HG03064 (cell line): Measurements from ENCODE around the gene KMT5C.

Source experiments
- ATAC-seq: cut with Tn5 transposase; IDR thresholded peaks from one replicate; pipeline ENCODE4 v1.9.1; 2021; ENCODE audit warnings: low read depth; ENCODE audit not compliant: unreplicated experiment

KMT5C gene

DNA sequence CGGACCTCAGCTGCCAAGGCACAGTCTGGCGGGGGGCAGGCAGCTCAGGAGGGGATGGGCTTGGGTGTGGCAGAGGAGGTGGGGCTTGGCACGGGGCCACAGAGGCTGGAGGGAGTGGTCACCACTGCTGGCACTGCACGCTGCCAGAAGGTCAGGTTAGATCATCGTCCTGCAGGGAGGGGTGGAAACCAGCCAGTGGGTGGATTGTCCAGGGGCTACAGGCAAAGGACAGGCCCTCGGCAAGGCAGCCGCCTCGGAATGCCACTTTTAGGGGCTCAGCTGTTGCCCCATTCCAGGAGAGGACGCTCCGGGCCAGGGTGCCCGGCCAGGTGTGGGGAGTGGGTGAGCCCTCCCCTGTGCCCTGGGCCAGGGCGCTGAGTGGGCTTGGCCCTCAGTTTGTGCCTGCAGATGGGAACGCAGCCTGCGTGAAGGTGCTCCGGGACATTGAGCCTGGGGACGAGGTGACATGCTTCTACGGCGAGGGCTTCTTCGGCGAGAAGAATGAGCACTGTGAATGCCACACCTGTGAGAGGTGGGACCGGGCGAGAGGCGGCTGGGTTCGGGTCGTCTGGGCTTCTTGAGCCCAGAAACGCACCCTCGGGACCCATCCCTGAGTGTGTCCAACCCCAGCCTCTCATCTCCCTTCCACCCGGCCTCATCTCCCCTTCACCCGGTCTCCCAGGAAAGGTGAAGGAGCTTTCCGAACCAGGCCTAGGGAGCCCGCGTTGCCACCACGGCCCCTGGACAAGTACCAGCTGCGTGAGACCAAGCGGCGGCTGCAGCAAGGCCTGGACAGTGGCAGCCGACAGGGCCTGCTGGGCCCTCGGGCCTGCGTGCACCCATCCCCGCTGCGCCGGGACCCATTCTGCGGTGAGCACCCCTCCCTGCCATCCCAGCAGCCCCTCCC is 6.4 kb downstream of the KMT5C start:
- no peak for ATAC-seq

DNA sequence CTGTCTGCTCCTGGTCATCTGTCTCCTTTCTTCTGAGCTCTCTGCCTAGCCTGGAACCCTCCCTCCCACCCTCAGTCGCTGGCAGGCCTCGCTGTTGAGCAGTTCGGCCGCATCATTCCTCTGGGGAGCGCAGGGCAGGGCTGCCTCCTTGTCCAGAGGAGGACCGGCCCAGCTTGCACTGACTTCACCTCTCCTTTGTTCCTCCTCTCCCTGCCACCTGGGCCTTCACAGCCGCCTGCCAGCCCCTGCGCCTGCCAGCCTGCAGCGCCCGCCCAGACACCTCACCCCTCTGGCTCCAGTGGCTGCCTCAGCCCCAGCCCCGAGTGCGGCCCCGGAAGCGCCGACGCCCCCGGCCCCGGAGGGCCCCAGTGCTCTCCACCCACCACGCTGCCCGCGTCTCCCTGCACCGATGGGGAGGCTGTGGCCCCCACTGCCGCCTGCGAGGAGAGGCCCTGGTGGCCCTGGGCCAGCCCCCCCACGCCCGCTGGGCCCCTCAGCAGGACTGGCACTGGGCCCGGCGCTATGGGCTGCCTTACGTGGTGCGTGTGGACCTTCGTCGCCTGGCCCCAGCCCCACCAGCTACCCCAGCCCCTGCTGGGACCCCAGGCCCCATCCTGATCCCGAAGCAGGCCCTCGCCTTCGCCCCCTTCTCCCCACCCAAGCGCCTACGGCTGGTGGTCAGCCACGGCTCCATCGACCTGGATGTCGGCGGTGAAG is 7.2 kb downstream of the KMT5C start:
- no peak for ATAC-seq

DNA sequence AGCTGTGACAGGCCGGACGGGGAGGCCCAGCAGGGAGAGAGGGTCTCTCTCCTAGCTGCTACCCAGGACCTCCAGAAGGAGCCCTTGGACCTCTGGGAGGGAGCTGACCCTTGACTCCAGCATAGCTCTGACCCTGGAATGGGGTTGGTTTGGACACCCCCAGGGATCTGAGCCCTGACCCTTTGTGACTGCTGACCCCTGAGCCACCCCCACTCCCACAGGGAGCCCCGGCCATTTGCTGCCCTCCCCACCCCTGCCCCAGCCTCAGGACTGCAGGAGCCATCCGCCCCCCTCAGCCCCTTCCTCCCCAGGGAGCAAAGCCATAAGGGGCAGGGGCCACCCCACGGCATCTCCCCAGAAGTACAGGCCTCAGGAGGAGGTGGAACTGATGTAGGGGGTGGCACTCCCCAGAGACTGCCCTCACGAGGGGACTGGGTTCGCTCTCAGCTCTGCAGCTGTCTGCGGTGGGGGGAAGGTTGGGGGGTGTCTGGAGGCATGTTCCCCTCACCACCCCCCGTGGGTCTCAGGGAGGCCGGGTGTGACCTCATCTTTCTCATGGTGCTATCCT is 7.8 kb downstream of the KMT5C start:
- no peak for ATAC-seq

DNA sequence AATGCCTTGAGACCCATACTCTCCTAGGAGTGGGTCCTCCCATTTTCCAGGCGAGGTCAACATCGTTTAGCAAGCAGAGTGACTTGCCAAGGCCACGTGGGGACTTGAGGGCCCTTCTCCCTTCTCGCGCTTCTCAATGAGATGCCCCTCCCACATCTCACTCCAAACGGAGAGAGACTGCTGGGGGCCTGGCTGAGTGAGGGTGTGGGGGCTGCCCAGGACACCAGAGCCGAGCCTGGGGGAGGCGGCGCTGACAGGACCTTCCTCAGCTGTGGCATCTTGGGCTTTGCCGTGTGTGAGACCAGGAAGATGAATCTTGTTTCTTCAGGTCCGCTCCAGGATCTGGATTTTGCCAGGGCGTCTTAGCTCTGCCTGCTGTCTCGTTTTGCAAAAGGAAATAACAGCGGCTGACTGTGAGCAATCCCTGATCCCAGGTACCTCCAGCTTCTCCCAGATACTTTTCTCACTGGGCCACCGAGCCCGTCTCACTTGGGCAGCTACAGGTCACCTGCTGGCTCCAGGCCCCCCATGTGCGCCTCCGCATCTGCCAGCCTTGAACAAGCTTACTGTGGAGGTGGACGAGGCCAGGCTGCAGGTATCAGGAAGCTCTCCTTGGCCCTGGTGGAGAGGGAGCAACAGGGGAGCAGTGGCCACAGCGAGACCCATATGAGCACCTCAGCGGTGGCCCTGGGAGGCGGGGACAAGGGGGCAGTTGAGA is 8.8 kb downstream of the KMT5C start:
- ATAC-seq, result no peak

DNA sequence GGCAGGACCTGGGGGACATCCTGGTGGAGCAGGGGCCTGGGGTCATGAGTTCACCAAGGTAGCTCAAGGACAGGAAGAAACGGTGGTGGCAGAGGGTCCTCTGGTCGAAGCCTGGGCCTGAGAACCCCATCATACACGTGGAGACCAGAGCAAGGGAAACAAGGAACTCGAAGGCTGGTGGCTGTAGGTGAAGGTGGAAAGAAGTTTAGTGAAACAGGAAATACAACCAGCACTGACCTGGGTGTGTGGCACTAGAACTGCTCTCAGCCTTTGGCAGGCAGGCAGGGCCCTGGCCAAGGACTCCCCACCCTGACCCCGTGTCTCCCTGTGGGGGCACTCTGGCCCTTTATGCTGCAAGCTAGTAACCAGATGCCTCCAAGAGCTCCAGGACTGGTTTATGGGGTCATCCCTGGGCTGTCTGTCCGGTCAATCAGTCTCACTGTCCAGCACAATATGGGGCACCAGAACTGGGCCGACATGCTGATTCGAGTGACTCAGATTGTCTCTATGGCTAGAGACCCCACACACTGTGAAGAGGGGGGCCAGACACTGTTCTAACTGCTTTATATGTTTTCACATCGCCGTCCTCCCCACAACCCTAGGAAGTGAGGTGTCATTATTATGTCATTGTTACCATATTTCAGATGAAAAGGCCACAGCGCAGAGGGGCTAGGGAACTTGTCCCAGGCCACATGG is 11.1 kb downstream of the KMT5C start:
- no peak for ATAC-seq

DNA sequence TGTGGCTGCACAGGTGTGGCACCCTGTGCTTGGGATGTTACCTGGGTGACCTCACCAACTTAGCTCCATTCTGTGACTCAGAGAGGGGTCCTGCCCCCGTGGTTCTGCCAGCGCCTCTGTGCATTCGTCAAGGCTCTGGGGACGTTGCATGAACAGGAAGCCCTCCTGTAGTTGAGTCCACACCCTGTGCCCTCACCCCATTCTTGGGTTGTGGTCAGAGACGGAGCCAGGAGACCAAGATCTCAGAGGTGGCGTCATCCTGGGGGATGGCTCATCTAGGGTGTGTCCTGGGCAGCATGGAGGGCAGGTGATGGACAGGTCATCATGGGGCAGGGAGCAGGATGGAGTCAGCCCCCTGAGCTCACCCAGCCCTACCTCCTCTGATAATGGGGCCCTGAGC is 12.4 kb downstream of the KMT5C start:
- no peak for ATAC-seq

DNA sequence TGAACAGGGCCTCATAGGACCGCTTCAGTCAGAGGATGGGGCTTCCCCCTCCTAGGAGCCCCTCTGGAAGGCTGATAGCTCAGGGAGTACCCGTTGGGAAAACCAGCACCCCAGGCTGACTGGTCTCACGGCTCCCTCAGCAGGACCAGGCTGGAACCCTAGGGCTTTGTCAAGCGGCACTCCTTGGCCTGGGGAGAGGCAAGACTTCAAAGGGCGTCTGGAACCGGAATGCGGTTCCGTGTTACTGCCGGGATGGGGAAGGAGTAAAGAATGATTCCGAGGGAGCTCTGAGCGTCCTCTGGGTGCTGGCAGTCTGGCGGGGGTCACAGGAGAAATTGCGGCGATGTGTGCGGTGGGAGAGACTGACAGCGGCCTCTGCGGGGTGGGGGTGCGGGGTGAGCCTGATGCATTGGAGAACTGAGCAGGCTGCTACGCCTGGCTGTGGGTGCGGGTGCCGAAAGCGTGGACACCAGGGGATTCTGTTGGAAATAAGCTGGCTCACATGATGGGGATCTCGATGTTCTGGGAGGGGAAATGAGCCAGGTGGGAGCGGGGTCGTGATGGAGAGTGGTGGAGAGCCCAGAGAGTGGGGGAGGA is 13.0 kb downstream of the KMT5C start:
- no peak for ATAC-seq

DNA sequence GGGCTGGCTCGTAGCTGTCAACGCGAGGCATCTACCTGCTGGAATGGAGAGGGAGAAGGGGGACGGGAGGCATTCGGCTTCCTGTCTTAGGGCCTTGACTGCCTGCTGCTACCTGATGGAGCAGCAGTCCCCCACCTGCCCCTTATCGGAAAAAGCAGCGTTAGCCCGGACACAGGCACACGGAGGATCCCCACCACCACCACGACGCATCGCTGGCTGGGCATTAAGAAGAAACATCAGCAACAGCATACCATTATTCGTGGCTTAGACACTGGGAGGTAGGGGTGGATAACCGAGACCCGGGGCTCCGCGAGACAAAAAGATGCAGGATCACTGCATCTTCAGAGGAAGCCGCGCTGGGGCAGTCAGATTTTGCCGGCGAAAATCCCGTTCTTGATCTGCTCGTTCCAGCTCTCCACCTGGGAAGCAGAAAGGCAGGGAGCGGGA is 13.7 kb downstream of the KMT5C start:
- no peak for ATAC-seq

DNA sequence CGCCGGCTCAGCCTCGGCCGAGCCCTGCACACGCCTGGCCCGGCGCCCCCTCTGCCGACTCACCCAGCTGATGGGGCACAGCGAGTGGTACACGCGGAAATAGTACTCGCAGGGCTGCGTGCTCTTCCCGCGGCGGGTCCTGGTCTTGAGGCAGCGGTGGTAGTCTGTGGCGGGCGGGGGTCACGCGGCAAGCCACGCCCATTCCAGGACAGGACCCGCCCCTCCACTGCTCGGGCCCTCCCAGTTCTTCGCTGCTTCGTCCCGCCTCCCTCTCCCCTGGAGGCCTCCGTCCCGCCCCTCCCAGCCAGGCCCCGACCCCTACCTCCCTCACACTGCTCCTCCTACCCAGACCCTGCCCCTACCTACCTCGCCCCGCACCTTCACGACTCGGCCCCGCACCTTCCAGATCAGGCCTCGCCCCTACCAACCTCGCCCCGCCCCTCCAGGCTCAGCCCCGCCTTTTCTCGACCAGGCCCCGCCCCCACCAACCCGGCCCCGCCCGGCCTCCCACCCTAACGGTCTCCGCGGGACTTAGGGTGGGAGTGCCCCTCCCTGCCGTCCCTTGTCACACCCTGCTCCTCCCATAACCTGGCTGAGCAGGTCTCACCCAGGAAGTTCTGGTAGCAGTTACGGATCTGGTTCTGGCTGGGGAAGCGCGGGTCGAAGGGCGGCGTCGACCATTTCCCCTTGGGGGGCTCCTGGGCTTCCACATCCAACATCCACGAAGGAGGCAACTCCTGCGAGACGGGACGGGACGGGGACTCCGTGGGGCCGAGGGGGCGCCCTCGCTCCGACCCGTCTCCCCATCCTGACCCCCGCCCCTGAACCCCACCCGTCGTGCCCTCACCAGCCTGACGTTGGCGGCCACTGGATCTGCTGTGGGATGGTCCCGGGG is 14.4 kb downstream of the KMT5C start:
- no peak for ATAC-seq

DNA sequence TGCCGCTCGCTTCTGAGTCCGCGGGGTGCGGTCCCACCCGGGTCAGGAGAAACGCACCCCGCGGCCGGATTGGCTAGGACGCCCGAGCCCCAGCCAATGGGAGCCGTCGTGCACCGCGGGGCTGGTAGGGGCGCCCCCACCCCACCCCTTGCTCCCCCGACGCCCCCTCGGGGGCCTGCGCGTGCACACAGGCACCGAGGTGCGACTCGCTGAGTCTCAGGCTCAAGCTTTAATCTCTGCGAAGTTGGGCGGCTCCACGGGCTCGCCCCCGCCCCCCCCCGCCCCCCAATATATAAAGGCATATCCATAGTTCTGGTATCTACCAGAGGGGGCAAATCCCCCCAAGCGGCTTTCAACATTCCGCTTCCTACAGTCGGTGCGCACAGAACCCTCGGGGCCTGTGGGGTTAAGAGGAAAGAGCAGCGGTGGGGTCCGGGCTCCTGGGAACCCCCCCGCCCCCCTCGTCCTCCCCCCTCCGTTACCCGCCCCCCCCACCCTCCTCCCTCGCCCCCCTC is 15.1 kb downstream of the KMT5C start, which contains the start of gene COX6B2:
Gene COX6B2, minus strand, starts transcription at position 22 of the 515 bp plus-strand sequence. CDS start 198 bp downstream, outside the sequence.
- ATAC-seq, result no peak

DNA sequence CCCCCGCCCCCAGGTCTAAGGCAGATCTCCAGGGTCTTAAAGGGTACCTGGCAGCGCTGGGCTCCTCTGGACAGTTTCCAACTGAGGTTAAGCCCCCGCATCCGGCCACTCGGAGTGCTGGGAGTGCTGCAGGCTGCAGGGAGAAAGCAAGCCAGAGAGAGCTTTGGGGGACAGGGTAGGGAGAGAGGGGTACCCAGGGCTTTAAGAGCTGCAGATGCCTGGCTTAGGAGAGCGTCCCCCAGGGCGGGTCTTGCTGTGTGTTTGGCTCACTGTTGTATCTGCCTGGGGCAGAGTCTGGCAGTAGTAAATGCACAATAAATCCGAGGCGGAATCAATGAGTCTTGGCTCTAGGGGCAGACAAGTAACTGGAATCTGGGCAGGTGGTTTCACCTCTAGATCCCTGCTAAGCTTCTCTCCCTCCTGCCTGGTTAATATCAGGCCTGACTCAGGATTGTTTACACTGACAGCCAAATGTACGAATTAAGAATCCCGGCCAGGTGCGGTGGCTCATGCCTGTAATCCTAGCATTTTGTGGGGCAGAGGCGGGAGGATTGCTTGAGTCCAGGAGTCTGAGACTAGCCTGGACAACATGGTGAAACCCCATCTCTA is 15.6 kb downstream of the KMT5C start:
- ATAC-seq, result no peak

DNA sequence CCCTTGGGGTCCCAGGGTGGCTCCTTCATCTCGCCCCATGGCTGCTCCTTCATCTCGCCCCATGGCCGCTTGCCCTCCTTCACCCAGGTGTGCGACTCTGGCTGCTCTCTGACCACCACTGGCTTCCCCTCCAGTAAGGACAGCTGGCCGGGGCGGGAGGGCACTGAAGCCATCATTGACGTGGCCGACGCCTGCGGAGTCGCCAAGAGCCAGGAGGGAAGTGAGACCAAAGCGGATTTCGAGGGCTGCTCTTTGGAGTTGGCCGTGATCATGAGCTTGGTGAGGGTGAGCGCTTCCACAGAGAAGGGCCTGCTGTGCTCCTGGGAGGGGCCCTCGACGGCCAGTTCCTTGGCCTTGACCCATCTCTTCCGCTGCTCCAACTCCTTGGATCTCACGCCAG is 18.8 kb downstream of the KMT5C start:
- ATAC-seq, result no peak

DNA sequence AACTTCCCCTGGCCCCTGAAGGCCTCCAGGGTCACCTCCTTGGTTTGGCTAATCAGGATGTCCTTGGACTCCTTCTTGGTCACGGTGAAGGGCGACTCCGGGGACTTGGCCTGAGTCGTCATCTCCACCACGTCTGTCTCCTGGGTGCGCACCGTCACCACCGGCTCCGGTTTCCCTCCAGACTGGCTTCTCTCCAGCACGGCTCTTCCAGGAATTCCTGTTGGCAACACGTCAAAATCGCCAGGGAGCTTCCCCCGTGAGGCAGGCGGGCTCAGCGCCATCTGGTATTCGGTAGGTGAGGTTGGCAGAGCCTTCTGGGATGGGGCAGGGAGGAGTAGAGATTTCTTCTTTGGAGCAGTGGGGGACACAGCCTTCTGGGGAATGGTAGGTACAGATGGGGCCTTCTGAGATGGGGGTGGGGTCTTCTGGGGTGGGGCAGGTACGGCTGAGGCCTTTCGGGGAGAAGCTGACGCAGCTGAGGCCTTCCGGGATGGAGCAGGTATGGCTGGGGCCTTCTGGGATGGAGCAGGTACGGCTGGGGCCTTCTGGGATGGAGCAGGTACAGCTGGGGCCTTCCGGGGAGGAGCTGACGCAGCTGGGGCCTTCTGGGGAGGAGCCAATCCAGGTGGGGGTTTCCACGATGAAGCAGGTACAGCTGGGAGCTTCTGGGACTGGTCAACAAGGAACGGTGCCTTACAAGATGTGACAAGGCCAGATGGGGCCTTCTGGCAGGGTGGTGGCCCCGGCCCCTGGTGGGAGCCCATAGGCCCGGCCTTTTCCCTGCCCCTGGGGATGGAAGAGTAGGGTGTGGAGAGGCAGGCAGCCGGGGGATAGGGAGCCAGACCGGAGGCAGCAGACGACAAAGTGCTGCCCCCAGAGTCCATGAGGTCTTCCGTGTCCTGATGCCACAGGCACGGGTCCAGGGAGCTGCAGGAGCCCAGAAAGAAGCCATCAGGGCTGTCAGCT is 19.6 kb downstream of the KMT5C start:
- no peak for ATAC-seq

DNA sequence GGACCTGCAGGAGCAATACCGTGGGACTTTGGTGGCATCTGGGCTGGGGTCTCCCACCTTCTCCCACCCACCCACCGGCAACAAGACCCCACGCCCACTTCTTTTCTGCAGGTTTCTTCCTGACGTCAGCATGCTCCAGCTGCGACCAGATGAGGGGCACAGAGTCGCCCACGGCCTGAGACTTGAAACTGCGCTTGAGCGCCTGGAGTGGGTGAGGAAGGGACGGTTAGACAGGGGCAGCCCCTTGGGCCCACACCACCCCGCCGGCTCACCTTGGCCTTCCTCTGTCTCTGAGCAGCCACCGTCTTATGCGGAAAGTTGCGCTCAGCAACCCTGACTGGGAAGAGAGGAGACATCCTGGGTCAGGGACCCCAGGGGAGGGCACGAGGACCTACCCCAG is 21.2 kb downstream of the KMT5C start:
- ATAC-seq, result no peak

DNA sequence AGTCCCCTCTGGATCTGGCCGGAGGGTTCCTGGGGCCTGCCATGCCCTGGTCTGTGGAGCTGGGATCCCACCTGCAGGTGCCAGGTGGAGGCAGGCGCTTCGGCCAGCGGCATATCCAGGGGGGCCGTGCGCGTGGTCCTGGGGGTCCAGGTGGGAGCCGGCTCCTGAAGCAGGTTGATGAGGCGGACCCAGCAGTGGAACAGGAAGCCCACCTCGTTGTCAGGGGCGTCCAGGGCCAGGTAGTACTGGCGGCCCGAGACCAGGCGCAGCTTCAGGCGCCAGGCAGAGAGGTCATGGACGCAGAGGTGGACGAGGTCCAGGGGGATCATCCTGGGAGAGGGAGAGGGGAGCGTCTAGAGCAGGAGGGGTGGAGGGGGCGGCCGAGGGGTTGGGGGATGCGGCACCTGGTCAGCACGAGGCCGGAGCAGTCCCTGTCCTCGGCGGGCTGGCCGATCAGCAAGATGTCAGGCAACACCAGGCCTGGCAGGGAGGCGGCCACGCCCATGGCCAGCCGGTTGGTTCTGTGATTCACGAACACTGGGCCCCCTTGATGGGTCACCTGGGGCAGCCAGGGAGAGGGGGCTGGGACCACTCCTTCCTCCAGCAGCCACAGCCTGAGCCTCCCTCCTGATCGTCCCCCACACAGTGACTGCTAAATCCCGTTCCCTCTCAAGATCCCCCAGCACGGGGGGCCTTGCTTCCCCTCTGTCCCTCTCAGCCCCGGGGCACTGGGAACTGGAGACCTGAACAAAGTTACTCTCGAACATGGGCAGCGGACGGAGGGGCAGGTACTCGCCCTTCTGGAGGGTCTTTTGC is 22.7 kb downstream of the KMT5C start:
- no peak for ATAC-seq
